GM19455 (cell line): ENCODE results near the gene ANO1.

Experiments
- ATAC-seq: cut with Tn5 transposase; IDR thresholded peaks from one replicate; pipeline ENCODE4 v1.9.1; 2021; ENCODE audit not compliant: unreplicated experiment

Gene ANO1

GRCh38 chr11:70156291-70157037 lies 78.3 kb downstream of the ANO1 start:
- ATAC-seq, result no peak

GRCh38 chr11:70158201-70158600 lies 80.1 kb downstream of the ANO1 start:
- ATAC-seq, result no peak

- no peak for ATAC-seq
Observed at GRCh38 chr11:70158757-70159389, 80.8 kb downstream of the ANO1 start.

- no peak for ATAC-seq
Observed at GRCh38 chr11:70159627-70160570, 81.8 kb downstream of the ANO1 start.

GRCh38 chr11:70161043-70161625 lies 83.0 kb downstream of the ANO1 start:
- no peak for ATAC-seq

GRCh38 chr11:70164705-70165104 lies 86.6 kb downstream of the ANO1 start:
- ATAC-seq, result no peak

- no peak for ATAC-seq
Observed at GRCh38 chr11:70167120-70167519, 89.0 kb downstream of the ANO1 start.

GRCh38 chr11:70167723-70168404 lies 89.7 kb downstream of the ANO1 start:
- no peak for ATAC-seq

GRCh38 chr11:70168405-70168754 lies 90.3 kb downstream of the ANO1 start:
- no peak for ATAC-seq

GRCh38 chr11:70169127-70169526 lies 91.0 kb downstream of the ANO1 start:
- no peak for ATAC-seq

- ATAC-seq, result no peak
Observed at GRCh38 chr11:70169632-70170031, 91.5 kb downstream of the ANO1 start.

- ATAC-seq, result no peak
Observed at GRCh38 chr11:70170596-70171210, 92.6 kb downstream of the ANO1 start.

GRCh38 chr11:70173018-70173417 lies 94.9 kb downstream of the ANO1 start:
- no peak for ATAC-seq

GRCh38 chr11:70174547-70175235 lies 96.6 kb downstream of the ANO1 start:
- no peak for ATAC-seq

GRCh38 chr11:70175236-70175698 lies 97.2 kb downstream of the ANO1 start:
- no peak for ATAC-seq

- no peak for ATAC-seq
Observed at GRCh38 chr11:70176940-70177689, 99.0 kb downstream of the ANO1 start.

GRCh38 chr11:70180906-70181305 lies 102.8 kb downstream of the ANO1 start:
- no peak for ATAC-seq

- no peak for ATAC-seq
Observed at GRCh38 chr11:70182266-70182665, 104.1 kb downstream of the ANO1 start.

- ATAC-seq, result no peak
Observed at GRCh38 chr11:70183032-70183431, 104.9 kb downstream of the ANO1 start.
